Neural cell (in vitro differentiated cells): Measurements from ENCODE around the gene GPX3. TPM values are rescaled to one million over a fixed set of nuclear protein-coding genes. Genes with fewer than 3 reads are reported as not detected.

ENCODE experiments used
- H2AFZ ChIP-seq: fragments of 200-600, 300-800 bp; sonication (generic), shearing (Covaris generic); 2 replicates; pipeline ENCODE4 v1.6.0; 2014; ENCODE audit warnings: low read depth, mild to moderate bottlenecking, antibody characterized with exemption, low read length, moderate library complexity
- H3F3A ChIP-seq: fragments of 200-600 bp; shearing (Covaris generic); 2 replicates; pipeline ENCODE4 v1.6.1; 2016; ENCODE audit warnings: mild to moderate bottlenecking, moderate library complexity, mixed read lengths, antibody characterized with exemption, low read length; ENCODE audit not compliant: insufficient read depth, poor library complexity, severe bottlenecking
- H3K27ac ChIP-seq: fragments of 200-600, 300-800 bp; sonication (generic), shearing (Covaris generic); 2 replicates; pipeline ENCODE4 v1.5.1; 2014; ENCODE audit warnings: mild to moderate bottlenecking, low read length, moderate library complexity
- H3K27me3 ChIP-seq: fragments of 300-800, 200-600 bp; sonication (generic), shearing (Covaris generic); 2 replicates; pipeline ENCODE4 v1.6.0; 2014; ENCODE audit warnings: mild to moderate bottlenecking, low read depth, low read length, moderate library complexity; ENCODE audit not compliant: insufficient read depth
- H3K36me3 ChIP-seq: fragments of 300-800, 200-600 bp; sonication (generic), shearing (Covaris generic); 2 replicates; pipeline ENCODE4 v1.5.1; 2014; ENCODE audit warnings: mild to moderate bottlenecking, antibody characterized with exemption, low read length, moderate library complexity; ENCODE audit not compliant: insufficient read depth
- H3K4me2 ChIP-seq: fragments of 300-800, 200-600 bp; sonication (generic), shearing (Covaris generic); 2 replicates; pipeline ENCODE4 v1.6.0; 2014; ENCODE audit warnings: mild to moderate bottlenecking, low read length
- H3K4me3 ChIP-seq: fragments of 300-800, 200-600 bp; sonication (generic), shearing (Covaris generic); 2 replicates; pipeline ENCODE4 v1.5.1; 2014; ENCODE audit warnings: mild to moderate bottlenecking, low read length, moderate library complexity
- H3K79me2 ChIP-seq: fragments of 200-600 bp; shearing (Covaris generic); replicated peaks from 2 replicates; pipeline ENCODE4 v1.6.0; 2014; ENCODE audit warnings: mild to moderate bottlenecking, low read length, moderate library complexity; ENCODE audit not compliant: insufficient read depth
- H3K9ac ChIP-seq: fragments of 300-800, 200-600 bp; sonication (generic), shearing (Covaris generic); 2 replicates; pipeline ENCODE4 v1.6.1; 2016; ENCODE audit warnings: mild to moderate bottlenecking, low read length, mixed read lengths
- H3K9me2 ChIP-seq: fragments of 200-600 bp; shearing (Covaris generic); 2 replicates; pipeline ENCODE4 v1.6.1; 2016; ENCODE audit warnings: mild to moderate bottlenecking, low read length, mixed read lengths; ENCODE audit not compliant: insufficient read depth
- H3K9me3 ChIP-seq: fragments of 200-600, 300-800 bp; sonication (generic), shearing (Covaris generic); 2 replicates; pipeline ENCODE4 v1.6.1; 2016; ENCODE audit warnings: mild to moderate bottlenecking, mixed run types, low read length, moderate library complexity, mixed read lengths
- H4K20me1 ChIP-seq: fragments of 200-600 bp; shearing (Covaris generic); 2 replicates; pipeline ENCODE4 v1.6.1; 2016; ENCODE audit warnings: mild to moderate bottlenecking, mixed run types; ENCODE audit not compliant: insufficient read depth
- EP300 ChIP-seq: fragments of 450-650 bp; conservative IDR thresholded peaks from 2 replicates; pipeline ENCODE4 v1.6.1; 2014; ENCODE audit warnings: antibody characterized with exemption, mild to moderate bottlenecking, moderate library complexity; ENCODE audit not compliant: poor library complexity, severe bottlenecking
- EZH2 ChIP-seq: fragments of 200-600, 300-800 bp; shearing (Covaris generic), sonication (generic); IDR thresholded peaks from 2 replicates; pipeline ENCODE4 v1.6.1; 2014; ENCODE audit warnings: antibody characterized with exemption, low read length, borderline replicate concordance, mild to moderate bottlenecking; ENCODE audit not compliant: insufficient read depth, poor library complexity, severe bottlenecking
- MXI1 ChIP-seq: fragments of 450-650 bp; conservative IDR thresholded peaks from 2 replicates; pipeline ENCODE4 v1.6.1; 2014; ENCODE audit warnings: antibody characterized with exemption, mild to moderate bottlenecking; ENCODE audit not compliant: poor library complexity, severe bottlenecking
- POLR2AphosphoS5 ChIP-seq: IDR thresholded peaks from 2 replicates; pipeline ENCODE4 v1.6.1; 2012
- RAD21 ChIP-seq: fragments of 450-650 bp; conservative IDR thresholded peaks from 2 replicates; pipeline ENCODE4 v1.6.1; 2014; ENCODE audit warnings: antibody characterized with exemption, mild to moderate bottlenecking, moderate library complexity
- SMC3 ChIP-seq: fragments of 450-650 bp; conservative IDR thresholded peaks from 2 replicates; pipeline ENCODE4 v1.6.1; 2014; ENCODE audit warnings: antibody characterized with exemption, mild to moderate bottlenecking, moderate library complexity; ENCODE audit not compliant: poor library complexity
- TAF1 ChIP-seq: IDR thresholded peaks from 2 replicates; pipeline ENCODE4 v1.6.1; 2012; ENCODE audit warnings: low read depth
- polyA plus RNA-seq: library from polyadenylated mRNA; depleted of rRNA; stranded (reverse); fragments of >200 nt; gene quantifications from 2 replicates; pipeline ENCODE4 v1.2.3, GENCODE V29; 2014
- TF ChIP-seq, protein P1 (sequence below): IDR thresholded peaks from 2 replicates; pipeline ENCODE4 v1.6.1; 2012; ENCODE audit warnings: borderline replicate concordance
- TF ChIP-seq, protein P2 (sequence below): fragments of 450-650 bp; IDR thresholded peaks from 2 replicates; pipeline ENCODE4 v1.5.1; 2014; ENCODE audit warnings: antibody characterized with exemption, mild to moderate bottlenecking, moderate library complexity; ENCODE audit not compliant: poor library complexity, severe bottlenecking

GPX3 gene
- polyA plus RNA-seq, 1 donor from 2014 or later: 4.0 TPM

DNA sequence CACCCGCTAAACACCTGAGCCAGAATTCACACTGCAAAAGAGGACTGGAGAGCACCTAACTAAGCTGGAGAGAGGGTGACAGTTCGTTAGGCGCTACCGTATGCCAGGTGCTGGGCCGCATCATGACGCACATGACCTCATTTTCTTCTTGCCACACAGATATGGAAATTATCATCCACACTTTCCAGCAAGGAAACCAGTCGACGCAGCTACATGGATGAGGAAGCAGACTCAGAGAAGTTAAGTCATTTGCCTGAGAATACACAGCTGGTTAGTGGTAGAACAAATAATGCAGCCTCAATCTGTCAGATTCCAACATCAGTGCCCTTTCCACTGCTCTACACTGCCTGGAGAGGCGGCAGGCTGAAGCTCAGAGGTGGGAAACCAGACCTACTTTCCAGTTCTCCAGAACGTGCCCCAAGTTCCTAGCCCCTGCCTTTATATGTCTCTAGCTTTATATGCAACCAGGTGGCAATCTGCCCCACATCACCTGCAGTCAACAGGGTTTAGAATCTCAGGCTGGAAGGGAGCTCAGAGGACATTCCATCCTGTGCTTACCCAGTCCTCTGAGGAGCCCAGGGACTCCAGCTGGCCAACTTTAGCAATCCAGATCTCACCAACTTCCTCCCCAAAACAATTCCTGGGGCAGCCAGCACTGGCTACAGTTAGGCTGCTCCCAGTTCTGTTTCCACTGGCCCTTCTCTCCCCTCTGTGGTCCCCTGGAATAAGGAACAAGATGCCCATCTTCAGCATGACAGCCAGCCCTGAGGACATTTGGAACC lies 51.6 kb downstream of the GPX3 start:
- no peak overlapping the region for H3K9ac ChIP-seq
- no peaks in the 10 kb centered on the region for H3F3A ChIP-seq
- H3K9me3 ChIP-seq: no peaks in the 10 kb centered on the region
- no peaks in the 10 kb centered on the region for H3K79me2 ChIP-seq
- no peaks in the 10 kb centered on the region for H3K27me3 ChIP-seq
- no peak overlapping the region for H3K27ac ChIP-seq
- H4K20me1 ChIP-seq: no peaks in the 10 kb centered on the region
- H3K4me3 ChIP-seq: no peak overlapping the region
- no peak overlapping the region for H3K4me2 ChIP-seq
- no peak overlapping the region for H2AFZ ChIP-seq
- no peaks in the 10 kb centered on the region for H3K9me2 ChIP-seq
- TF ChIP-seq EP300 (no peak), SMC3 (no peak), TAF1 (no peak), MXI1 (no peak), POLR2AphosphoS5 (no peak), RAD21 (no peak), EZH2 (no peak)
- TF ChIP-seq, protein P1, sequence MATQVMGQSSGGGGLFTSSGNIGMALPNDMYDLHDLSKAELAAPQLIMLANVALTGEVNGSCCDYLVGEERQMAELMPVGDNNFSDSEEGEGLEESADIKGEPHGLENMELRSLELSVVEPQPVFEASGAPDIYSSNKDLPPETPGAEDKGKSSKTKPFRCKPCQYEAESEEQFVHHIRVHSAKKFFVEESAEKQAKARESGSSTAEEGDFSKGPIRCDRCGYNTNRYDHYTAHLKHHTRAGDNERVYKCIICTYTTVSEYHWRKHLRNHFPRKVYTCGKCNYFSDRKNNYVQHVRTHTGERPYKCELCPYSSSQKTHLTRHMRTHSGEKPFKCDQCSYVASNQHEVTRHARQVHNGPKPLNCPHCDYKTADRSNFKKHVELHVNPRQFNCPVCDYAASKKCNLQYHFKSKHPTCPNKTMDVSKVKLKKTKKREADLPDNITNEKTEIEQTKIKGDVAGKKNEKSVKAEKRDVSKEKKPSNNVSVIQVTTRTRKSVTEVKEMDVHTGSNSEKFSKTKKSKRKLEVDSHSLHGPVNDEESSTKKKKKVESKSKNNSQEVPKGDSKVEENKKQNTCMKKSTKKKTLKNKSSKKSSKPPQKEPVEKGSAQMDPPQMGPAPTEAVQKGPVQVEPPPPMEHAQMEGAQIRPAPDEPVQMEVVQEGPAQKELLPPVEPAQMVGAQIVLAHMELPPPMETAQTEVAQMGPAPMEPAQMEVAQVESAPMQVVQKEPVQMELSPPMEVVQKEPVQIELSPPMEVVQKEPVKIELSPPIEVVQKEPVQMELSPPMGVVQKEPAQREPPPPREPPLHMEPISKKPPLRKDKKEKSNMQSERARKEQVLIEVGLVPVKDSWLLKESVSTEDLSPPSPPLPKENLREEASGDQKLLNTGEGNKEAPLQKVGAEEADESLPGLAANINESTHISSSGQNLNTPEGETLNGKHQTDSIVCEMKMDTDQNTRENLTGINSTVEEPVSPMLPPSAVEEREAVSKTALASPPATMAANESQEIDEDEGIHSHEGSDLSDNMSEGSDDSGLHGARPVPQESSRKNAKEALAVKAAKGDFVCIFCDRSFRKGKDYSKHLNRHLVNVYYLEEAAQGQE: no peak
- TF ChIP-seq, protein P2, sequence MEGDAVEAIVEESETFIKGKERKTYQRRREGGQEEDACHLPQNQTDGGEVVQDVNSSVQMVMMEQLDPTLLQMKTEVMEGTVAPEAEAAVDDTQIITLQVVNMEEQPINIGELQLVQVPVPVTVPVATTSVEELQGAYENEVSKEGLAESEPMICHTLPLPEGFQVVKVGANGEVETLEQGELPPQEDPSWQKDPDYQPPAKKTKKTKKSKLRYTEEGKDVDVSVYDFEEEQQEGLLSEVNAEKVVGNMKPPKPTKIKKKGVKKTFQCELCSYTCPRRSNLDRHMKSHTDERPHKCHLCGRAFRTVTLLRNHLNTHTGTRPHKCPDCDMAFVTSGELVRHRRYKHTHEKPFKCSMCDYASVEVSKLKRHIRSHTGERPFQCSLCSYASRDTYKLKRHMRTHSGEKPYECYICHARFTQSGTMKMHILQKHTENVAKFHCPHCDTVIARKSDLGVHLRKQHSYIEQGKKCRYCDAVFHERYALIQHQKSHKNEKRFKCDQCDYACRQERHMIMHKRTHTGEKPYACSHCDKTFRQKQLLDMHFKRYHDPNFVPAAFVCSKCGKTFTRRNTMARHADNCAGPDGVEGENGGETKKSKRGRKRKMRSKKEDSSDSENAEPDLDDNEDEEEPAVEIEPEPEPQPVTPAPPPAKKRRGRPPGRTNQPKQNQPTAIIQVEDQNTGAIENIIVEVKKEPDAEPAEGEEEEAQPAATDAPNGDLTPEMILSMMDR: no peak
- H3K36me3 ChIP-seq: no peaks in the 10 kb centered on the region

DNA sequence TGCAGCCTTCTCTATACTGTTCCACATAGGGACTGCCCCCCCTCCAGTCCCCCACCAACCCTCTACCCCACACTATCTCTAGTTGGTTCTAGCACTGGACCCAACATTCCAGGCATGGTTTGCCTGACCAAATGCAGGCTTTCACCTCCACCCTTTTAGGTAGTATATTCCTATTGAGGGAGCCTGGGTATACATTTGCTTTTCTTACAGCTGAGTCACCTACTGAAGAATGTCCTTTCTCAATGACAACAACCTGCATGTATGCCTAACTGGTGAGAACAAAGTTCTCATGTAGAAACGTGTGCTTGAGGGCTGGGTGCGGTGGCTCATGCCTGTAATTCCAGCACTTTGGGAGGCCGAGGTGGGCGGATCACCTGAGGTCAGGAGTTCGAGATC lies 52.2 kb downstream of the GPX3 start:
- Histone ChIP-seq H3F3A (no peaks in the 10 kb centered on the region), H3K9me2 (no peaks in the 10 kb centered on the region), H3K4me3 (no peak overlapping the region), H3K9me3 (no peaks in the 10 kb centered on the region), H3K27me3 (no peaks in the 10 kb centered on the region), H3K36me3 (no peaks in the 10 kb centered on the region), H3K9ac (no peak overlapping the region), H3K79me2 (no peaks in the 10 kb centered on the region), H3K4me2 (no peak overlapping the region), H2AFZ (no peak overlapping the region), H4K20me1 (no peaks in the 10 kb centered on the region), H3K27ac (no peak overlapping the region)
- no peak for TF ChIP-seq POLR2AphosphoS5
- TF ChIP-seq TAF1: no peak
- TF ChIP-seq, protein P2: no peak
- TF ChIP-seq MXI1: no peak
- no peak for TF ChIP-seq RAD21
- TF ChIP-seq, protein P1: no peak
- no peak for TF ChIP-seq SMC3
- TF ChIP-seq EP300: no peak
- TF ChIP-seq EZH2: no peak
